CD4-positive, alpha-beta T cell treated with Interleukin-4 for 1 hour (primary cell): ENCODE data around the gene STAG1.
"Not testable (repeated sequence)": the region's sequence is repeated elsewhere in the genome, so short reads cannot be mapped to it uniquely, and the experiment has no call there.

Experiments used
- DNase-seq, 2 donors: peaks; one replicate each; pipeline ENCODE4 v3.0.0-alpha.2; 2020 to 2022

Gene STAG1

DNA sequence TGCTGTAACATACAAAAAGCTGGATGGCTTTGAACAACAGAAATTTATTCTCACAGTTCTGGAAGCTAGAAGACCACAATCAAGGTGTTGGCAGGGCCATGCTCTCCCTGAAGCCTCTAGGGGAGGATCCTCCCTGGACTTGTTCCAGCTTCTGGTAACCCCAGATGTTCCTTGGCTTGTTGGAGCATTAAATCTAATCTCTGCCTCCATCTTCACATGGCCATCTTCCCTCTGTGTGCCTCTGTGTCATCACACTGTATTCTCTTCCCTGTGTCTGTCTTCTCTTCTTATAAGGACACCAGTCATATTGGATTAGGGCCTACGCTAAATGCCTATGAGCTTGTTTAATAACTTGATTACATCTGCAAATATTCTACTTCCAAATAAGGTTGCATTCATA lies 109.5 kb downstream of the STAG1 start:
- DNase-seq: no peak

DNA sequence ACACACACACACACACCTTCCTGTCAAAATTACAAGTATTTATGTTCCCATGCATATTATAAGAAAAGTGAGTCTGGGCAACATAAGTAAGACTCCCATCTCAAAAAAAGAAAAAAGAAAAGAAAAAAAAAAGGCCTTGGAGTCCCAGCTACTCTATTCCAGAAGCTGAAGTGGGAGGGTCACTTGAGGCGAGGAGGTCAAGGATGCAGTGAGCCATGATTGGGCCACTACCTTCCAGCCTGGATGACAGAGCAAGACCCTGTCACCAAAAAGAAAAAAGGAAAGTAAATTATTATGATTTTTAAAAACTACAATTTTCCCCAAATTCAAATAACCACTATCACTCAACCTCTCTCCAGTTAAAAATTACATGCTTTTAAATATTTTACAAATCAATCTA lies 113.1 kb downstream of the STAG1 start:
- no peak for DNase-seq

DNA sequence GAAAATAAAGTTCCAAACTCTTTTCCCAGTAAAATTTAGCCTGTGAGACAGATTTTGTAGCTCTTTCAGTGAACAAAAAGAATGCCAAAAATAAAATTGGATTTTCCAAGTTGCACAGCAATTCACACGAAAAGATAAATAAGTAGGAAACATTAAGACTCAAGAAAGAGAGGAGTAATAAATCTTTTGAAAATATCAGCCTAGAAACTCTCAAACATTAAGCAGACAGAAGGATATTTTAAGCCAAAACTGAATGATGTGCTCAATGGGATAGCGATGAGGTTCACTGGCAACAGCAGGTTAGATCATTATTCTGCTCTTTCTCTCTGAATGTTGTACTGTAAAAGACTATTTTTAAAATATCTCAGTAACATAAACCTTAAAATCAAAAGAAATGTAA lies 115.0 kb downstream of the STAG1 start:
- DNase-seq: no peak

DNA sequence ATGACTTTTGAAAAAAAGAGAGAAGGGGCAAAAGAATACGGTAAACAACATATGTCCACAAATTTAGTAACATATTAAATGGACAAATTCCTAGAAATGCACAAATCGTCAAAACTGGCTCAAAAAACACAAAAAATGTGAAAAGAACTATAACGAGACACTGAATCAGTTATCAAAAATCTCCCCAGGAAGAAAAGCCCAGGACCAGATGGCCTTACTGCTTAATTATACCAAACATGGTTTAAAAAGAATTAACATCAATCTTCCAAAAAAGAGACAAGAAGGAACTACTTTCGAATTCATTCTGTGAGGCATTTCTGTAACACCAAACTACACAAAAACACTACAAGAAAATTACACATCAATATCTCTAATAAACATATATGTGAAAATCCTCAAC lies 117.4 kb downstream of the STAG1 start:
- no peak for DNase-seq

DNA sequence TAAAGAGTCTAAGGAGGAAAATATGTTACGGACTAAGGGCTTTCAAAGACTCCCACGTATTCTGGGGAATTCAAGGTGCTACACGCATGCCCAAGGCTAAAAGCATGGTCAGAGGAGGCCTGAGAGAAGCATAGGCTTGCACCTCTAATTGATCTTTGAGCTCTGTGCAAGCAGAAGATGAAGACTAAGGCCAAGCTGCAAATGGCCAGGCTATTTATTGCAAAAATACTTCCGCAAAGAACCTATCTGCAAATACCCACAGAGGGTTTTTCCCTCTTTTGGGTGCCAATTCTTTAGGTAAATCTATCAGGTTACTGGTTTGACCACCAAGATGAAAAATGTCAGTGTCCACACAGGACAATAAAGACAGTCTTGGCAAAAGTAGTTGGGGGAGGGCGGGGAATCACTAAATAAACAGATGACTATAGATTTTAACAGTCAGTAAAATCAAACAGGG lies 119.5 kb downstream of the STAG1 start:
- no peak for DNase-seq

DNA sequence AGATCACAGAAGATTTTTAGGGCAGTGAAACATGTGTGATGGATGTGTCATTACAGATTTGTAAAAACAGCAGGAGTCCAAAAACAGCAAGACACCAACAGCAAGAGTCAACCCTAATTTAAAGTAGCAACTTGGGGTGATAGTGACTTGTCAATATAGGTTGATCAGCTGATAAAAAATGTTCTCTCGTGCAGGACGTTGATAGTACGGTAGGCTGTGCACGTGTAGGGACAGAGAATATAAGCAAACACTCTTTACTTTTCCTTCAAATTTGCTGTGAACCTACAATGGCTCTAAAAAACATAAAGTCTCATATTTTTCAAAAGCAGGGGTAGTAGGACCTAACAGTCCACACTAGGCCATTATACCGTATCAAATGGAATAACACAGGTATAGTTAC lies 120.8 kb downstream of the STAG1 start:
- no peak for DNase-seq

DNA sequence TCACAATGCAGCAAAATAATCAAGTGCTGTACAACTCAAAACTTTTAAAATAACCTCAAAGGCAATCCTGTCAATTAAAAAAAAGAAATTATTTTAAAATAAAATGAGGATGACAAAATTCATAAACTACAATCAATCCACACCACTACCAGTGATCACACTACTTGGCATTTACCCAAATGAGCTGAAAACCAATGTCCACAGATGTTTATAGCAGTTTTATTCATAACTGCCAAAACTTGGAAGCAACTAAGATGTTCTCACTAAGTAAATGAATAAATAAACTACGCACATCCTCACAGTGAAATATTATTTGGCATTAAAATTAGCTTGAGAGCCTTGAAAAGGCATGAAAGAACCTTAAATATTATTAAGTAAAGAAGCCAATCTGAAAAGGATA lies 121.3 kb downstream of the STAG1 start:
- DNase-seq: no peak

DNA sequence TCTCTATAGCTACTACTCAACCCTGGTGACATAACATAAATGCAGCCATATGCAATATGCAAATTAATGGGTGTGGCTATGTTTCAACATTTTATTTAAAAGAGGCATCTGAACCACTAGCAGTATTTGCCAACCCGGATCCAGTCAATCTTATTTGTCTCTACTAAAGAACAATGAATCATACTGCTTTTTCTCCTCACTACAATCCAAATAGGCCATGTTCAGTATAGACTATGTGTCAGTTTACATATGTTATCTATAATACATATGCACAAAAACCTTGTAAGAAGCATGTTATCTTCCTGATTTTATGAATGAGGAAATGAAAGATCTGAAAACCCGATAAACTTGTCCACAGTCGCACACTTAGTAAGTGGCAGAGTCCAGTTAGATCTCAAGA lies 125.7 kb downstream of the STAG1 start:
- DNase-seq: no peak

DNA sequence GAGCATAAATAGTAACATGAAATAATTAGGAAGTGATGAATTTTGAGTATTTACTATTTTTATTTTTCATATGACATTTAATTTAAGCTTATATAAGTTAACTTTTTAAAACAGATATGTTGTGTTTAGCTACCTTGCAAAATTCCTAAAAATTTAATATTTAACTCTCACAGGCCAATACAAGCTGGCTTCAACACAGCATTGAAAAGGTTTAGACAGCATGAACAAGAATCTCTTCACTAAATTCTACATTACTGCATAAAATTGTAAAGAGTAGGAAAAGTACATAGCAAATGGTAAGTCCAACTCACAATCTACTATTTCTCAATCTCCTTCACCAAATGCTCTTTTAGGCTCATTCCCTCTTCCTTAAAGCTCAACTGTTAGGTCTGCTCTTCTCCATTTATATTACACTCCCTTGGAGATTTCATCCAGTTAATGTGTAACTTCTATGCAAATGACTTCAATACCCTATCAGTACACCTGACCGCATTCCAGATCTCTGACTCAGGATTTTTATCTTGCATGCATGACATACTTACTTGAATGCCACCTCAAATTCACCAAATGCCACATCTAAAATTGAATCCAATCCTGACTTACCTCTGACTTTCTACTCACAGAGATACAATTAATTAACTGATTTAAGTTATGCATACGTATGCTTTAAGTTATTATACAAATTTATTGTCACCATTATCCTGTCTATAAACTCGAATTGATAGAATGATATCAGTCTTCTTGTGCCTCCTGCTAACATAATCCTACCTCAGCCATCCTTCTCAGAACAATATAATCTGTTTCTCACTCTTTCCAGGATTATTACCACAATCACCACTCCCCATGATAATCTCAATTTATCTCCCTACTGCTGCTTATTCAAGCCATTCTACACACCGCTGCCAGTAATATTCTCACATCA lies 127.0 kb downstream of the STAG1 start:
- no peak for DNase-seq

DNA sequence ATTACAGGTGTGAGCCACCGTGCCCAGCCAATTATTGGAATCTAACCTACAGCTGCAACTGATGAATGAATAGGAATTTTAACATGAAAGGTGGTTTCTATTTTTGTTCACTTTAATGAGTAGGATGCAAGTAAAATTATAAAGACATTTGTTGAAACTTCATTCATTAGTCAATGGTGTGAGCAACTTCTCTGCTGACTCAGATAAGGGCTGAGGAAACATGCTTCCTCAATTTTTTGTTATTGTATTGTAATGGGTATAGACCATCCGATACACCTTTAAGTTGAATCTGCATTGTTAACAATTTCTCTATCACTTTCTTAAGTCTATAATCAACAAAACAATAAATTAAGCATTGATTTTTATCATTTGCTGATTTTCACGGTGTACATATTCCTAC lies 127.8 kb downstream of the STAG1 start:
- DNase-seq: no peak

DNA sequence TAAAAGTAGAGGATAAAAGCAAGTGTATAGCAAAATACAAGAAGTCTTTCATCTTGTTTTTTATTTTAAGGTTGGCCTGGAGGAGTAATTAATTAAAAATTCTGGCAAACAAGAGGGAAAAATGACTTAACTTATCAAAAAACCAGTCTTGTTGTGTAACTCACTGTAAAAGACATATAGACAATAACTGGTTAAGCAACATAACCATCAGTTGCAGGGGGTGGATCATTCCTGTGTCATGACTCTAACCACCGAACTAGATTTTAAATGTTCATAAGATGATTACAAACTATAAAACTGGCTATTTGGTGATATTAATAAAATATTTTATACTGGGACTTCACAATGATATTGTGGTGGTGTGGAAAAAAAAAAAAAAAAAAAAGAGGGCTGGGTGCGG lies 130.6 kb downstream of the STAG1 start:
- DNase-seq: no peak

DNA sequence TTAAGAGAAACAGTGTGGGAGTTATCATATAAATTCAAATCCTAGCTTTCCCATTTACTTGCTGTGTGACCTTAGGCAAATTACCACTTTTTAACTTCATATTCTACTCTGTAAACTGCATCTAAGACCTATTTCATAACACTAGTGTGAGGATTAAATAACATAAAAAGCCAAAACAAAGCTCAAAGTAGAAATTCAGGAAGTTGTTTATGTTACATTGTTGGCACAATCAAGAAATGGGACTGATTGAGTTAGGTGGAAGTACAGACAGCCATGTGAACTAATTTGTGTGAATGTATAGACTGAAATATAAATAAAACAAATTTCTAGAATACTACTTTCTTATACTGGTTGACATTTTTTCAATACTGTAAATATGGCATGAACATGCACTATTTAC lies 131.7 kb downstream of the STAG1 start:
- no peak for DNase-seq

DNA sequence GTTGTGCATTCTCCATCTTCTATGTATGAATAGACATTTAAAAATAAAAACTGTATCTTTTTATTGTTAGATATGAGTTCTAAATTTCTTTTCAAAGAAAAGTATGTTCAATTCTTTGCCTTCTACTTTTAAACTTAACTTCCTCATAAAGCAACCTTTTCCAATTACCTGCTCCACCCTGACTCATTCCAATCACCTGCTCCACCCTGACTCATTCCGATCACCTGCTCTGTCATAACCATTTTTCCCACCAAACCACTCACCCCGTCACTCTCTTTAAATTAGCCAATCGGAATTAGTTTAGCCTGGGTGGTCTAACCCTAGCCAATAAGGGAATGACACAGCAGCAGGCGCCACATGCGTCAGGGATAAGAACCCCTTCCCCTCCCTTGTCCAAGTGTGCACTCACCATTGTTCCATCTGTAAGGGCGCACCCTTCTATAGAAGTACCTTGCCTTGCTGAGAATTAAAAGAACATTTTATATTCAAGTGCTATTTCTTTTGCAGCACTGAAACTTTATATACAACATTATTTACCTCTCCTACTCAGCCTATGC lies 134.1 kb downstream of the STAG1 start:
- not testable (repeated sequence) for DNase-seq

DNA sequence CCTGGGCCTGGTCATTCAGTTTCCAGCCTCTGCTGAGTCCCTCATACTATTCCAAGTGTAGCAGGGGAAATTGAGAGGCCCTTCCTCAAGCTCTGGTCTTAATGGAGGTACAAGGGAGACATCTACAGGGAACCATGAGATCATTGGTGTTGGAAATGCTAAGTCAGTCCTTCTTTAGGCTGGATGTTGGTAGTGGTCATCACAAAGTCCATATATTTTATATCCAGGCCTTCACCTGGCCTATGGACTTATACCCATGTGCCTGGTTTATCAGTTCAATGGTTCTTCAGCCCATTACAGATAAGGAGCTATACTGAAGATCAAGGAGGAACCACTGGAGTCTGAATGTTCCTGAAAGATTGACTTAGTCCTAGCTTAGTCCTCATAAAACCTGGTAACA lies 135.0 kb downstream of the STAG1 start:
- no peak for DNase-seq

DNA sequence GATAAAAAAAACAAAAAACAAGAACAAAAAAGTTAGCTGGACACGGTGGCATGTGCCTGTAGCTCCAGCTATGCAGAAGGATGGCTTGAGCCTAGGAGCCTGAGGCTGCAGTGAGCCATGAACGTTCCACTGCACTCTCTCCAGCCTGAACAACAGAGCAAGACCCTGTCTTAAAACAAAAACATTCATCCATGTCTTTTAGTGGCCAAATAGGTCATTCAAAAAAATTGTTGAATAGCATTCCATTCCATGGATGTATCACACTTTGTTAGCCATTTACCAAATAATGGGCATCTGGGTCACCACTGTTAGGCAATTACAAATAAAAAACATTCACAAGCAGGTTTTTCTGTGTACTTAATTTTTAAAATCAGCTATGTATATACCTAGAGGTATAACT lies 139.7 kb downstream of the STAG1 start:
- DNase-seq: no peak

DNA sequence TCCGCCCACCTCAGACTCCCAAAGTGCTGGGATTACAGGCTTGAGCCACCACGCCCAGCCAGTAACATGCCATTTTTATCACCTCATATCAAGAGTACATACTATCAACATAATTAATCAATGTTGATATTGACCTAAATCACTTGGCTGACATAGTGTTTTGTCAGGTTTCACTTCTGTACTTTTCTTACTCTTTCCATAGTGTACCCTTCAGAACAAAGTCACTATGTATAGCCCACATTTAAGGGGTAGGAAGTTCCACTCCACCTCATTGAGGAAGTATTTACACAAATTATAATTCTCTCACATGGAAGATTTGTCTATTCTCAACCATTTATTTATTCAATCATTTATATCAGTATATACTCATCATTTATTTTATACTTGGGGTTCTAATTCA lies 145.2 kb downstream of the STAG1 start:
- no peak for DNase-seq

DNA sequence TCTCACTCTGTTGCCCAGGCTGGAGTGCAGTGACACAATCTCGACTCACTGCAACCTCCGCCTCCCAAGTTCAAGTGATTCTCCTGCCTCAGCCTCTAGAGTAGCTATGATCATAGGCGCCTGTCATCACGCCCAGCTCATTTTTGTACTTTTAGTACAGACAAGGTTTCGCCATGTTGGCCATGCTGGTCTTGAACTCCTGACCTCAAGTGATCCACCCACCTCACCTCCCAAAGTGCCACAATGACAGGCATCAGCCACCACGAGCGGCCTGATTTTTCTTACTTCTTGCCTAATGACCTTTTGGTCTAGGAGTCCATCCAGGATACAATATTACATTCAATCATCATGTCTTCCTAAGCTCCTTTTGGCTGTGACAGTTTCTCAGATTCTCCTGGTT lies 146.0 kb downstream of the STAG1 start:
- DNase-seq: not testable (repeated sequence)

DNA sequence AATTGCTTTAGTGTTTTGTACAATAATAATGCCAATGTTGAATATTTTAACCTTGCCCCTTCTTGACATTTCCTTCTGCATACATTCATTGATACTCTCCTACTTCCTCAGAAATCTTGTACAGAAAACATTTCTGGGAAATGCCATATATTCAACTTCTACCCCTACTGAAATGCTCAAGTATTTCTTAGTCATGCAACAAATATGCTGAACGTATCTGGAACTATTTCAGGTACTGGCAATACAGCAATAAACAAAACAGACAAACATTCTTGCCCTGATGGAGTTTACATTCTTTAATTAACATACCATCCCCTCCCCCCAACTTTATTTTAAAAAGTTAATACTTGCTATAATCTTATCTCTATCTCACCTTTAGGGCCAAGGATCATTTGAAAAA lies 147.2 kb downstream of the STAG1 start:
- no peak for DNase-seq

DNA sequence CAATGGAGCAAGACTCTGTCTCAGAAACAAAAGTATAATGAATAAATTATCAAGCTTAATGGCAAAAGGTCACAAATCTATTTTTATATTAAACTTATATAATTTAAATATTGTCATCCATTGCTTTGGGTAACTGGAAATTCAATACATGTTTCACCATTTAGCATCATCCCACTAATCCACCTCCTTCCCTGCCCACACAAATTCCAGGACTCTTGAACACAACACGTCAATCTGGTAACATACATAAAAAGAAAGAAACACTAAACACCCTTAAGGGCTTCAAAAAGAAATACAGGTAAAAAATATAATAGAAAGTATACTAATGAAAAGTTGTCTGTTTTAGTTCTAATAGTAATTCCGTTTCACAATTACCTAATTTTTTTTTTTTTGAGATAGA lies 149.4 kb downstream of the STAG1 start:
- DNase-seq: no peak

DNA sequence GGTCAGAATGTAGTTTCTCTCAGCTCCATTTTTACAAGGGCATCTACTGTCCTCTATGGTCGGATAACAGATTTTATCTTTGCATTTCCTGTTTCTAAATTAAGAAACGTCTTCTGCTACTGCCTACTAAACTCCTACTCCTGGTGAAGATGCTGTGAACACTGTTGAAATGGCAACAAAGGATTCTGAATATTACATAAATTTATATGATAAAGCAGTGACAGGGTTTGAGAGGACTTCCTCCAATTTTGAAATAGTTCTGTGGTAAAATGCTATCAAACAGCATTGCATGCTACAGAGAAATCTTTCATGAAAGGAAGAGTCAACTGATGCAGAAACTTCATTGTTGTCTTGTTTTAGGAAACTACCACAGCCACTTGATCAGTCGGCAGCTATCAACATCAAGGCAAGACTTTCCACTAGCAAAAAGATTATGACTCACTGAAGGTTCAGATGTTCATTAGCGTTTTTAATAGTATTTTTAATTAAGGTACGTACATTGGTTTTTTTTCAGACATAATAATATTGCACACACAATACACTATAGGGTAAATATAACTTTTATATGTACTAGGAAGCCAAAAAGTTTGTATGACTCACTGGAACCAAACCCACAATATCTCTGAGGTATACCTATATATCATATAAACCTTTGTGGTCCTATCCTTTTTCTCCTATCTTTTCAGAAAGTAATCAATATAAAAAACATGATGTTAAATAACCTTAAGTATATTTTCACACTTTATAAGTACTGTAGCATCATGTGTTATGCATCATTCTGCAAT lies 156.1 kb downstream of the STAG1 start:
- peak in 1 of 2 donors; percentile 4 for DNase-seq

DNA sequence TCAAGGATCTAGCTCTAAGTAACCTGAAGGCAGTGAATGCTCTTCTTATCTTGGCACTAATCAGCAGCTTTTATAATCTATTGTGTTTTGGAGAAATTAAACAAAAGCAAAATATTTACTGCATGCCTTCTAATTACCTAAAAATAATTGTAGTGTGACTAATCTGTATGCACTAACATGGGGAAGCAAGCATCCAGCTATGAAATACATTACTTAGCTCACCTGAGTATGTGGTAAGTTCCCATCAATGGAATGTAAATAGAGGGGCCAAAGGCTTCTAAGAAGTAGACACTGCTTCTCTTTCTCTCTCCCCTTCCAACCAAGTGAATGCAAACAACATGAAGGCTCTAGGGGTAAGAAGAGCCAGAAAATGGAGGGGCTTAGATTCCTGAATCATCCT lies 165.6 kb downstream of the STAG1 start:
- DNase-seq: no peak

DNA sequence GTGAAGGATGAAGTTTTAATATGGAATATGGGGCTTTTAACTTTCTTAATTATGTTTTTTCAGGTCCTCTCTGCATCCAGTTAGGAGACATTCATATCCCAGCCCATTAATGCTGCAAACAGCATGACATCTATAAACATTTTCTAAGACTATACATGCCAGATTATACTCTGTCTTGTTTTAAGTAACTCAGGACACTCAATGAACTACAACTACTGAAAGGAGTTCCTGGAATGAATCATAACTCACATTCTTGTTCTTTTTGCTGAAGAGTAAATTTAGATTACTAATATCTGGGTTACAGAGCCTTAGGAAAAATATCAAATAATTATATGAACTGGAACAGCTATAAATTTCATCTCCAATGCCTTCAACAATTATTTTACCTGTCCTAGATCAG lies 167.4 kb downstream of the STAG1 start:
- no peak for DNase-seq

DNA sequence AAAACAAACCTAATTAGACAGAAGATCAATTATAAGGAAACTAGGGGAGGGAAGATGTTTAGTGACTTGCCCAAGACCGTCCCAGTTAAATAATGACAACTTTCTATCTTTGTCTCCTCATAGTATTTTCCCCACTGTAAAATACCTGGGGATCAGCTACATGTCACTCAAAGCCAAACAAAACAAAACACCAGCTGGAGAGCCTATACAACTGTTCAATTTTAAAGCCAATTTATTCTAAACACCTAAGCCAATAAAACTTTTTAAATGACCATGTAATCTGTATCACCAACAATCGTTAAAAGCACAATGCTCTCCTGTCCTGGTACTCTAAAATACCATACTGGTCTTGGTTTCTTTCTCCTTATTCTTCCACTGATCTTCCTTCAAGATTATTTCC lies 168.4 kb downstream of the STAG1 start:
- DNase-seq: no peak

DNA sequence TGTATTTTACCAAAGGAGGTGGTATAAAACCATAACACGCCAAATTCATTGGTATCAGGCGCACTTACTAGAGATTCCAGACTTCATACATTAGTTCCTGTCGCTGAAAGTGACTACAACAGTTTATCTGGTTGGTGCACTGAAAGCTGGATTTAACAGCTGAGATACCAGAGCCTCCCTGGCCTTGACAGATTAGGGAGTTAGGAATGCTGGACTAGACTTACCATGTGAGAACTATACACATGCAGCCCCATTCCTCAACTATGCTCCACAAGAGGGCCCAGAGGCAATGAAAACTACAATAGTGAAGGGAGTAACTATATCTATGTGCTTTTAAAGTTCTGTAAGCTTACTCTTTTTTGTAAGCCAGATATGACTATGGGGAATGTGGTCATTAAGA lies 174.4 kb downstream of the STAG1 start:
- no peak for DNase-seq
